HG03442 (cell line): ENCODE results near the gene ANAPC16.
"Not testable (repeated sequence)": the region's sequence is repeated elsewhere in the genome, so short reads cannot be mapped to it uniquely, and the experiment has no call there.

ENCODE experiments used
- ATAC-seq: cut with Tn5 transposase; IDR thresholded peaks from one replicate; pipeline ENCODE4 v1.9.1; 2021; ENCODE audit warnings: mild to moderate bottlenecking, moderate library complexity; ENCODE audit not compliant: unreplicated experiment

ANAPC16 gene

DNA sequence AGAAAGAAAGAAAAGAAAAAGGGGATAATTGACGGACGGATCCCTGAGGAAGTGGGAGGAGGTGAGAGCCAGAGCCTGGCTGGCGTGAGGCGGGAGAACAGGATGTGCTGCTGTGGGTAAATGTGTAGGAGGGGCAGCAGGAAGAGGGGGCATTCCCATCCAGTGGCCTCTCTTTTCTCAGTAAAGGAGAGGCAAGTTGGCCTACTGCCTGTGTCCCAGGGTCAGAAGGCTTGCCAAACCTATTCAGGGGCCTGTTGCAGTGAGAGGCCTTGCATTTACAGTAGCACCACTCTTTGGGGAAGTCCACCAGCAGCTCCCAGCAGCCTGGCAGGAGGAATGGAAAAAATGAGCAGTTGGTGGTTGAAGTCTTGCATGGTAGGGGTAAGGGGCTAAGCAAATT is 26.9 kb downstream of the ANAPC16 start:
- no peak for ATAC-seq

DNA sequence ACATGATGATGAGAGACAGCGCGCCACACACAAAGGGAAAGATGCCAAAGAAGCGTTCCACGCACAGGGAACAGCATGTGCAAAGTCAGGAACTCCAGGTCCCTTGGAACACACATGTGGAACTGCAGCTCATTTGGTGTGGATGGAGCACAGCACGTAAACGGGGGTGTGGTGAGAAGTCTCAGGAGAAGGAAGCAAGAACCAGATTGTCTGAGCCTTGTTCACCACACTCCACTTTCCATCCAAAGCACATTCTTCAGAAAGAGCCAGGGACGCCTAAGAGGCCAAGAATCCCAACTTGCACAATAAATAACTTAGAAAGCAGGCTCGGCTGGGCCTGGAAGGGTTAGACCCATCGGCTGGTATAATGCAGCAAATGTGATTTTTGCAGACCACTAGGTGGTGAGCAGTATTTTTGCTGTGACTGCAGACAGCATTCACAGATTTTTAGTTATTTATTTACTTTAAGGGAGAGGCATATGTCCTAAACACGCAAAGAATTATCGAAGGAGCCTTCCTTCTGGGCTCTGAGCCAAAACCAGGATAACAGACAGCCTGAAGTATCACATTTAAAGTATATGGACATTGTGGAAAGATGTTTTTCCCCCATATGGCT is 28.1 kb downstream of the ANAPC16 start:
- ATAC-seq: no peak

DNA sequence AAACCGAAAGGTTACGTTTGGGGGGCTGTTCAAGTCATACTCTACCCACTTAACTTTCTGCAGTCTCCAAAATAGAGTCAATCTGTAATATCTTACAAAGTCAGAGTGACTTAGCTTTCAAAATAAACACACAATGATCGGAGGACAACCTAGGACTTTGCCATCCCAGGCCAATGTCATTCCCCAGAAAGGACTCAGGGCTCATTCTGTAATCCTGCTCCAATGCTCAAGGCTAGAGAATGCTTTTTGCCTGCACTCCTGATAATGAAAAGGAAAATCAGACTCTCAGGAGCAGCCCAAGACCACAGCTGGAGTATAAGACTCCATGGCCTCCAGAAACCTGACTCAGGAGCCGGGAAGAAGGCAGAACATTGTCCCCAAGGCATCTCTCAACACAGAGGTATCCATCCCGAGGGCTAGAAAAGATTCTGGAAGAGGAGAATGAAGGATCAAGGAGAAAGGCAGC is 28.8 kb downstream of the ANAPC16 start:
- no peak for ATAC-seq

DNA sequence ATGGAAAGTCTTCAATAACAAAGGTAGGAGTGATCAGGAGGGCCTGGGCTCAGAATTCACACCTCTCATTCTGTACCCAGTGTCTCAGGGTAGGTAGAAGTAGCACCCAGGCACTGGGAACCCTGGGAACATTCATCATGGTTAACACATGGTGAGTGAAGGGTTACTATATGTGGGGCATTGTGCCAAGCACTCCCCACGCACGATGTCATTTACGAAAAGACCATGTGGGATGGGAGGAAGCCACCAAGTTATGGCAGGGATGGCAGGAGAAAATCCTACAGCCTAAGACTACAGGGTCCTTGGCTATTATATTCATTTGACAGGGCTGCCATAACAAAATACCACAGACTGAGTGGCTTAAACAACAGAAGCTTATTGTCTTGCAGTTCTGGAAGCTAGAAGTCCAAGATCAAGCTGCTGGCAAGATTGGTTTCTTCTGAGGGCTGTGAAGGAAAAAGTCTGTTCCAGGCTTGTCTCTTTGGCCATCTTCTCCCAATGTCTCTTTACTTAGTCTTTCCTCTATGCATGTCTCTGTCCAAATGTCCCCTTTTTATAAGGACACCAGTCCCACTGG is 30.2 kb downstream of the ANAPC16 start:
- no peak for ATAC-seq

DNA sequence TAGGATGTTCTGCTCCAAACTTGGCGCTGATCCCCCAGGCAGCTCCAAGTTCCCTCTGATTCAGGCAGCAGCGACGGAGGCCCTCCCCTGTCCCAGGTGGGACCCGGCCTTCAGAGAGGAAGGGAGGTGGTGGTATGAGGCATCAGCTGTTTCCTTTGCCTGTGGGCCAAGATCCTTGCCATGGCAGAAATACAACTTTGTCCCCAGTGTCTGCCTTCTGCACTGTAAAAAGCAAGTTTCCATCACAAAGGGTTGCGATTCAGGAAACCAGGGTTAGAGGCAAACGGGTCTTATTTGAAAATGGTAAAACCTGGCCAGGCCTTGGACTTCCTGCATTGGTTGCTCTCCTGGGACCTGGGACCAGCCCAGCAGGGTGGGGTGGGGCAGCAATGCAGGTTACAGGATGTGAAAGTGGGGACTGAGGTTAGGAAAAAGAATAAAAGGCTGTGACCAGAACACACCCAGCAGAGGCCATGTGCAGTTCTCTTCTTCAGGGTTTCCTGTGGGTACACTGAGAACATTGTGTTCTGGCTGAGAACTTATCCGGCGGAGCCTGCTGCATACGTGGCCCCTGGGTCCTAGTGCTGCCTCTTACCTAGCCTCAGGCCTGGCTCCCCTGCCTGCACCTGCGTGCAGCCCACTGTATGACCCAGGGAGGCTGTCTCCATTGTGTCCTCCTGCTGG is 32.8 kb downstream of the ANAPC16 start:
- ATAC-seq: peak; percentile 78

DNA sequence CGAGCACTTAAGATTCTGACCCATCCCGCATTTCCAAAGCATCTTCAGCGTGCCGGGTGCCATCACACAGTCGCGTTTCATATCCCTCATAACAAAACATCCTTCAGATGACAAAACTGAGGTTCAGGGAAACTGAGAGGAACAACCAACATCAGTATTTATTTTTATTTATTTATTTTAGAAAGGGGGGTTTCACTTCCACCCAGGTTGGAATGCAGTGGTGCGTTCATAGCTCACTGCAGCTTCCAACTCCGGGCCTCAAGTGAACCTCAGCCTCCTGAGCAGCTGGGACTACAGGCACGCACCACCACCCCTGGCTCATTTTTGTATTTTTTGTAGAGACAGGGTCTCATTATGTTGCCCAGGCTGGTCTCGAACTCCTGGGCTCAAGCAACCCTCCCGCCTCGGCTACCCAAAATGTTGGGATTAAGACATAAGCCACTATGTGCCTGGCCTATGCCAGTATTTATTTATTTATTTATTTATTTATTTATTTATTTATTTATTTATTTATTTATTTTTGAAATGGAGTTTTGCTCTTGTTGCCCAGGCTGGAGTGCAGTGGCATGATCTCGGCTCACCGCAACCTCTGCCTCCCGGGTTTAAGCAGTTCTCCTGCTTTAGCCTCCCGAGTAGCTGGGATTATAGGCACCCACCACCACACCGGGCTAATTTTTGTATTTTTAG is 33.5 kb downstream of the ANAPC16 start:
- ATAC-seq: not testable (repeated sequence)

DNA sequence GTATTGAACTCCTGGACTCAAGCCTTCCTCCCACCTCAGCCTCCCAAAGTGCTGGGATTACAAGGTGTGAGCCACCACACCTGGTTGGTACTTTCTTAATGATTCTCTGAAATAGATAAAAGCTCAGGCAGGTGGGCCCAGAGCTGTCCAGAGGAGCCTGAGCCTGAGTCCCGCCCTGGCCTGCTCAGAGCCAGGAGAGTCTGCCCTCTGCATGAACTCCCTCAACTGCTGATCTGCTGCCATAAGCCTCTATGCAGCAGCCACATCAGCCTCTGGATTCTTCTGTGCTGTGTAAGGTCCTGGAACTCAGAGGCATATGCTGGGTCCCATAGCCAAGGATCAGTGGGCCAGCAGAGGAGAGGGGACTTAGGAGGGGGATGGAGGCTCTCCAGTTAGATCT is 34.9 kb downstream of the ANAPC16 start:
- ATAC-seq: no peak

DNA sequence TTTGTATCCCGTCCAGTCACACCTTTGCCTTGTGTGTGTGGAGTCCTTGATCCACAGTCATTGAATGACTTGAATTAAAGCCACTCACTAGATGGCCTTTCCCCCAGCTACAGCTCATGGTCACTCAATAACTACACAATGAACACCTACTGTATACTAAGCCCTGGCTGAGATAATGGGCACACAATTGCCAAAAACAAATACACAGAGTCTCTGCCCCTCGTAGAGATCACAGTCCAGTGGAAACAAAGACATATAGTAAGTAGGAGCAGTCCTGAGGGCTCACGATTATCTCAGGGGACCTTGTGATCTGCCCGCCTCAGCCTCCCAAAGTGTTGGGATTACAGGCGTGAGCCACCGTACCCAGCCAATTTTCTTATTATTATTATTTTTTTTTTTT is 35.8 kb downstream of the ANAPC16 start:
- no peak for ATAC-seq

DNA sequence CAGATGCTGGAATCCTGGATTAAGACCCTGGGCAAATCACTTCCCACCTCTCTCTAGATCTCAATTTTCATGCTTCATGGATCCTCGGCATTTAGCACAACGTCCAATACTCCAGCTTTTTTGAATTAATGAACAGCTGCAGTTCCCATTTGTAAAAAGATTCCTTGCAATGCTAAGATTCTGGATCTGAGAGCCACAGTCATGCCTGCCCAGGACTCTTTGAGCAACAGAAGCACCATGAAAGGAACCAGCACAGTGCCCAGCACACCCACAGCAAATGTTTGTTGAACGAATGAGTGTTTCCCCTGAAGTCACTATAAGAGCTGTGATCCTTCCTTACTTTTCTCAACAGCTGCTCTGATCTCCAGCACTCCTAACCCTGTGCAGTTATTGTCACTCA is 37.2 kb downstream of the ANAPC16 start:
- no peak for ATAC-seq

DNA sequence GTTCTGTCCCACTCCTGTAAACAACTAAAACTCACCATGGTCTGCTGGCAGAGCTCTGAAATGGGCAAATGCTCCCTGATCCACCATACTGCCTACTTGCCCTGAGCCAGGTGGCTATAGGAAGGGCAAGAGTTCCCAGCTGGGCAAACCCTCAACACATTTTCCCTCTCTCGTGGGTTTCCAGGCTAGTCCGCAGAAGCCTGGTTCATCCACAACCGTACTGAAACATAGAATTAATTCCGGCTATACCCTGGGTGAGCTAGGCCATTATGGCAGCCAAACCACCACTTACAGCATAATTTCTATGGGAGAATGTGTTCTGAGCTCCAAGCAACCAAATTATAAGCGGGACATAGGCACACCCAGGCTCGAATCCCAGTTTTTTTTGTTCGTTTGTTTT is 37.8 kb downstream of the ANAPC16 start:
- no peak for ATAC-seq

DNA sequence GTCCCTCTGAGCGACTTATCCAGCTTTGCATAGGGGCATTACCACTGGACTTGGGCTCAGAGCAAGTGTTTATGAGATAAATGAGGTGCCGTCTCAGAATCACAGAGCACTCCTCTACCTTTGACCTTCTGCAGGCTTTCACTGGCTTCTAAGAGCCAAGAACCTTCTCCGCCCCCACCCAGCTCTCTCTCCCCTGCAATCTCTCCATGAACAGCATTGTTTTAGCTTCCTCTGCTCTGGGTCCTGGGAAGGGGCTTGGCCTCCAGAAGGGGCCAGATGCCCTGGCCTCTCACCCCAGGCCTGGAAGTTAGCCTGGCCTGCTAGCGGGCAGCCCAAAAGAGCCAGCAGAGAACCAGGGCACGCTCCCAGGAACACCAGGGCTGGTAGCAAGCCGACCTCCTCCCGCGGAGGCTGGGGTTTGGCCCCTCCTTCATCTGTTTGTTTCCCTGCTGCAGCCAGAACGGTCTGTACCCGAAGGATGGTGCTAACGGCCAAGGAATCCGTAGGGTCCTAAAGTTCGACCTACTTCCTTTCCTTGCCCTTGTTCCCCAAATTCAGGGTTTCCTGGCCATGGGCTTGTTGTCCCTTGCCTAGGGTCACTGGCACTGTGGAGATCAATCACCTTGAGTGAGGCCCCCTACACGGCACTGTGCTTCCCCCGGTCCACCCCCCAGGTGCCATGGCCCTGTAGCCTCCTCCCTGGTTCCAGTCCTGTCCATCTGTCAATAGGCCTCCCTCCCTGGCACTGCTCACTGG is 39.2 kb downstream of the ANAPC16 start:
- no peak for ATAC-seq

DNA sequence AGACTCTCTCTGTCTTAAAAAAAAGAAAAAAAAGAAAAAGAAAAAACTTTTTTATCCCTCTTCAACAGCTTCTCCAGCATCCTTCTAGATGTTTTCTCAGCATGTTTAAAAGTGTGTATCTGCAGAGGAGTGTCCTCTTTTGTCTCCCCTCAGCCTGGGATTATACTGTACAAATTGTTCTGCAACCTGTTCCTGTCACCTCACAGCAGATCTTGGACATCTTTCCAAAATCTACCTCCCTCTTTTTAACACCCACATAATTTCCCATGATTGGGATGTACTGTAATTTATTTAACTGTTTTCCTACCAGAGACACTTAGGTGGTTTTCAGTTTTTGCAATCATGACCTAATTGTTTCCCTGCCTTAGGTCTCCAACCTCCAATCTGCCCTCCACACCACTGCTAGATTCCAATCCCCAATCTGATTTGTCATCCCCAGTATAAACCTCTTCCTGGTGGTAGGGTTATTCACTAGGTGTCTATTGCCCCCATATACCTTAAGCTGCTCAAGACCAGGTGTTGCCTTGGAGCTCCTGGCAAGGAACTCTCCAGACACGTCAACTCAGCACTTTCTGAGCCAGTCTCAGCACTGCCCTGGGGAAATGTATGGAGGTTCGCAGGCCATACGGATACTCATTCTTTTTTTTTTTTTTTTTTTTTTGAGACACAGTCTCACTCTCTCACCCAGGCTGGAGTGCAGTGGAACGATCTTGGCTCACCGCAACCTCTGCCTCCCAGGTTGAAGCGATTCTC is 40.3 kb downstream of the ANAPC16 start:
- no peak for ATAC-seq

DNA sequence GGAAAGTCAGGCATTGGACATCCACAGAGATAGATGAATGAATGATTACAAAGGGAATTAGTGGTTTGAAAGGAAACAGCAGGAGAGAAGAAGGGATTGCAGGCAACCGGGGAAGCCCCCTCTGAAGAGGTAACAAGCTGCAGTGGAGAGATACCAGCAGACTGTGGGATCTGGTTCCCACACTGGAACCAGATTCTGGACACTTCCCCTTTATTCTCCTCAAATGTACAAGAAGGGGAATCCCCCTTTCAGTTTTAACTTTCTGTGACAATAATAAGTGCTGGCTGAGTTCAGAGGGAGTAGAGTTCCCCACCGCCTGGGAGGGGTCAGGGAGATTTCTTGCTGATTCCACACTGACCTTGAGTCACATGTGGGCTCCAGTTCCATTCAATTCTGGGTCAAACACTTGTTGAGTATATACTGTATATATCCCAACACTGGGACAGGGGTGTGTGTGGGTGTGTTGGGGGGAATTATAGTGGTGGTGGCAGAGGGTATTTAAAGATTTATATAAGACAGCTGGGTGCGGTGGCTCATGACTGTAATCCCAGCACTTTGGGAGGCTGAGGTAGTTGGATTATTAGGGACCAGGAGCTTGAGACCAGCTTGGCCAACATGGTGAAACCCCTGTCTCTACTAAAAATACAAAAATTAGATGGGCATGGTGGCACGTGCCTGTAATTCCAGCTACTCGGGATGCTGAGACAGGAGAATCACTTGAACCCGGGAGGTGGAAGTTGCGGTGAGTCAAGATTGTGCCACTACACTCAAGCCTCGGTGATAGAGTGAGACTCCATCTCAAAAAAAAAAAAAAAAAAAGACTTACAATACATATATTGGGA is 41.5 kb downstream of the ANAPC16 start:
- ATAC-seq: peak; percentile 19

DNA sequence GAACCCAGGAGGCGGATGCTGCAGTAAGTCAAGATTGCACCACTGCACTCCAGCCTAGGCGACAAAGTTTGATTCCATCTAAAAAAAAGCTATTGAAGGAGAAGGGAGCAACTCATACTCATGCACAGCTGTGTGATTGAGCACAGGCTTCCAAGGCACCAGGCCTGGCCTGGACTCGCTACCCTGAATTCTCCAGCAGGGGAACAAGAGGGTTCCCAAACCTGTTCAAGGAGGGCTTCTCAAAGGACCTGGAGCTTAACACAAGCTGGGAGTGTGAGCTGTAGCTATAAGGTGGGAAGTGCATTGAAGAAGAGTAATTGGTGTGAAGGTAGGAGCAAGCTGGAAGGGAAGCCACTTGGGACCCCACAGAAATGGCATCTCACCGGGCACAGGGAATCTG is 42.8 kb downstream of the ANAPC16 start:
- no peak for ATAC-seq

DNA sequence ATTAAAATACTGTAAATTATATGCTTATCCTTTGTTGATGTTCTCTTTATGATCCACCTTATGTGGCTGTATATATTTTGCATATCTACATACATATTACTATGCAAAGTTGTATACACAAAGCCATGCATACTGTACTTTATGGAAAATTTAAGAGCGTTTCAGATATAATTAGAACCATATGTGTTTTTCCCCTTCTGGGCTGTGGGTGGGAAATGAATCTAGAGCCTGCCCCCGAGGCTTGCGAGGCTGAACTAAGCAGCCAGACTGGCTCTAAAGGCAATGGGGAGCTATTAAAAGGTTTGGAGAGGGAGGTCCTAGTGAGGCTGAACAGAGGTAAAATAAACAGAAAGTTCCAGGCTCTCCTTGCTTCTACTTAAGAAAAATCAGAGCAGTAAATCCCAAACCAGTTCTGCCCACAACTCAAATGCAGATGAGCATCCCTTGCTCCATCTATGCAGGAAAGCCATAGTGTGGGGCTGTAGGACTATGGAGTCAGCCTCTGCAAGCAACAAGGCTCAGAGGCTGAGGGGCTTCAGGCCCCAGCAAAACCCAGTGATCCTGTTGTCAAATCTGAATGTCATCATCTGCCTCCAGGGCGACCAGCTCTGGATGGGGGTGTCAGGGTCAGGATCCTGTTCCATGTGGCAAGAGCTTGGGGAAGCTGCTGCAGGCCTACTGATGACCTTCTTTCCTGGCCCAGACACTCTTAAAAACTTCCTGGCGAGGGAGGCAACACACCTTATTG is 43.9 kb downstream of the ANAPC16 start:
- ATAC-seq: no peak

DNA sequence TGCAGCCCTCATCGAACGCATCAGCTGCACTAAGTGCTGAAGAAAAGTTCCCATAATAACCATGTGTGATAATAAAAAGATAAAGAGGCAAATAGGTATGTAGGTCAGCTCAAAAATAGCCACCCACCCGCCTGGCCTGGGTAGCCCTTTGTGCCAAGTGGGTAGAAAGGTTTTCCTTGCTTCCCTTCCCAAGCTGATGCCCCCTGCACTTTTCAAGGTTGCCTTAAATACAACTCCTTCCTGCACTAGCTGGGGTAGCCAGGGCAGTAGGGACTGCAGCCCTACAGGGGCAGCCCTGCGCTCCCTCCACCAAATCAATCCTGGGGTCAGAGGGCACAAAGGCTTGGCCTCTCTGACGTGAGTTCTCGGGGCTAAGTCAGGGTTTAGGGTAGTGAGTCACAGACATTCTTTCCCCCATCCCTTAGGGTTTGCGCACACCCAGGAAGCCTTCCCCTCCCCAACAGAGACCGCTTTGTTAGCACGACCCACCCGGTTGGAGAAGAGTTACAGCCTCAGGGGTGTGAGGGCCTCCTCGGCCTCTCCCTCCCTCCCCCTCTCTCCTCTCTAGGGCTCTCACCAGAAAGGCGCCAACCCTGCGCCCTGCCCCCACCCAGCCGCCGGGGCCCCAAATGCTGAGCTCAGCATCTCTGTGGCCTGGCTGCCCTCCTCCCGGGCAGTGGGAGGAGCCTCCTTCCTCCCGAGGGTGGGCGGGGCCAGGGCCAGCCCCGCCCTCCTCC is 44.6 kb downstream of the ANAPC16 start:
- ATAC-seq: peak; percentile 56

DNA sequence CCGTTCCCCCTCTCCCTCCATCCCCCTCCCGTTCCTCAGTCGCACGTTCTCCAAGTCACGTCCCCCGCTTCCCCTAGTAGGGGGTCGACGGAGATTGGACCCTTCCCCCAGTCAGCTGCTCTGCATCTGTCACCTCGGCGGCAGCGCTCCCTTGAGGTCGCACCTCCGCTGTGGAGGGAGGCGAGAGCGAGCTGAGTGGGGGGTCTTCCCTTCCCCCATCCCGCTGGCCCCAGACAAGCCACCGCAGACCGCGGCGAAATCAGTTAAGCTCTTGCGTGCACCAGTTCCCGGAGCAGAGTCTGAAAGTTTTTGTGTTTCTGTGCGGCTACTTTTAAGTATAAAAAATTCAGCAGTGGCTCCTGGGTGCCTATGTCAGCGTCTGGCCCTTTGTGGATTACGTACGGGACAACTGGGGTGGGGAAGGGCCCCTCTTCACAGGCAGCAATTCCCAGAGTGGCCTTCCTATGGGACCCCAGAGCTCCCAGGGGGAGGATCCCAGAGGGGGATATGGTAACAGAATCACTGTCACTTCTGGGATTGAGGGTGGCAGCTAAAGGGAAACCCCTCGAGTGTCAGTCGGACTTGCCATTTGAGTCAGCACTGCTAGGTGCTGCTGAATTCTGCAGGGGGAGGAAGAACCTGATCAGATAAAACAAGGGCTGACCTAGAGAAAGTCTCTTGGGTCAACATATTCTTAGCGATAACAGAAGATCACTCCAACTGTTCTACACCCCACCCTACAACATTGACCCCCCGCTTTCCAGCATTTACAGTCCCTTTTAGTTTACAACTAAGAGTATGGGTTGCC is 45.4 kb downstream of the ANAPC16 start:
- peak; percentile 49 for ATAC-seq
